Activated B cell treated with CpG ODN at 0.5 μM for 24 hours (primary cell): Measurements from ENCODE around the gene ACOT11. TPM values are rescaled to one million over a fixed set of nuclear protein-coding genes. Genes with fewer than 3 reads are reported as not detected.

ENCODE experiments used
- ATAC-seq: fragments of 200-7000 bp; cut with Tn5 transposase; one replicate; pipeline ENCODE4 v1.10.0; 2021; ENCODE audit warnings: low read depth, mild to moderate bottlenecking, moderate library complexity
- CTCF ChIA-PET: fragments of 350-600 bp; sonication (Branson Sonifier 250); formaldehyde crosslinking; loops from one replicate; lab custom pipeline; 2021; ENCODE audit warnings: antibody characterized with exemption; lab: Charles Lee
- POLR2A ChIA-PET: fragments of 350-600 bp; sonication (Branson Sonifier 250); formaldehyde crosslinking; loops from one replicate; lab custom pipeline; 2021; ENCODE audit warnings: antibody characterized with exemption; lab: Charles Lee
- DNase-seq: peaks from one replicate; pipeline ENCODE4 v3.0.0; 2022
- H3K27ac Mint-ChIP-seq: one replicate; pipeline ENCODE4 v1.8.0; 2020; ENCODE audit warnings: mixed read lengths
- H3K27me3 Mint-ChIP-seq: one replicate; pipeline ENCODE4 v1.8.0; 2021; ENCODE audit warnings: mixed read lengths
- H3K36me3 Mint-ChIP-seq: one replicate; pipeline ENCODE4 v1.8.0; 2021; ENCODE audit warnings: low read depth, mixed read lengths
- H3K4me1 Mint-ChIP-seq: one replicate; pipeline ENCODE4 v1.8.0; 2021; ENCODE audit warnings: mixed read lengths
- H3K4me3 Mint-ChIP-seq: one replicate; pipeline ENCODE4 v1.8.0; 2020; ENCODE audit warnings: mild to moderate bottlenecking, mixed read lengths
- H3K9me3 Mint-ChIP-seq: one replicate; pipeline ENCODE4 v1.8.0; 2020; ENCODE audit warnings: mixed read lengths
- CTCF ChIP-seq: fragments of 200-600 bp; IDR thresholded peaks from one replicate; pipeline ENCODE4 v1.8.0; 2022; ENCODE audit warnings: antibody characterized with exemption, mild to moderate bottlenecking
- intact Hi-C: fragments of 100-400 bp; cut with micrococcal nuclease; formaldehyde crosslinking; loops from one replicate; pipeline ENCODE4 v1.15.1; 2024
- total RNA-seq: library from RNA; stranded (reverse); gene quantifications from 2 replicates; pipeline ENCODE4 v1.2.3, GENCODE V29; 2022

The ACOT11 gene
- total RNA-seq, 1 donor from 2014 or later = 0.16 TPM

- ATAC-seq (no peak), DNase-seq (no peak)
- Mint-ChIP-seq H3K9me3 (no peaks in the 10 kb centered on the region), H3K27me3 (no peaks in the 10 kb centered on the region), H3K4me3 (no peak overlapping the region), H3K4me1 (no peaks in the 10 kb centered on the region), H3K27ac (no peak overlapping the region), H3K36me3 (no peaks in the 10 kb centered on the region)
- POLR2A ChIA-PET = no interaction called here
- no peak for TF ChIP-seq CTCF
- intact Hi-C loops = no loop called here
- CTCF ChIA-PET = no interaction called here
Observed at GRCh38 chr1:54591127-54591756, 43.2 kb downstream of the ACOT11 start.

GRCh38 chr1:54593571-54594160 is 45.6 kb downstream of the ACOT11 start:
- no peak for DNase-seq
- Mint-ChIP-seq H3K36me3 (no peaks in the 10 kb centered on the region), H3K9me3 (no peaks in the 10 kb centered on the region), H3K4me1 (no peaks in the 10 kb centered on the region), H3K27ac (no peak overlapping the region), H3K27me3 (no peaks in the 10 kb centered on the region), H3K4me3 (no peak overlapping the region)
- intact Hi-C loops = no loop called here
- TF ChIP-seq CTCF = no peak
- no peak for ATAC-seq
- ChIA-PET CTCF (no interaction called here), POLR2A (no interaction called here)

- Mint-ChIP-seq H3K4me3 (no peak overlapping the region), H3K9me3 (no peaks in the 10 kb centered on the region), H3K36me3 (no peaks in the 10 kb centered on the region), H3K27ac (no peak overlapping the region), H3K4me1 (no peaks in the 10 kb centered on the region), H3K27me3 (no peaks in the 10 kb centered on the region)
- ATAC-seq (no peak), DNase-seq (no peak)
- intact Hi-C loops = no loop called here
- POLR2A ChIA-PET = no interaction called here
- CTCF ChIA-PET = no interaction called here
- TF ChIP-seq CTCF = no peak
Observed at GRCh38 chr1:54594463-54594862, 46.4 kb downstream of the ACOT11 start.

GRCh38 chr1:54595956-54596498 is 48.0 kb downstream of the ACOT11 start:
- intact Hi-C loops = no loop called here
- H3K4me1 Mint-ChIP-seq = no peaks in the 10 kb centered on the region
- no peaks in the 10 kb centered on the region for H3K27me3 Mint-ChIP-seq
- POLR2A ChIA-PET = no interaction called here
- H3K36me3 Mint-ChIP-seq = no peaks in the 10 kb centered on the region
- no peak for DNase-seq
- CTCF ChIA-PET = no interaction called here
- TF ChIP-seq CTCF = no peak
- H3K4me3 Mint-ChIP-seq = no peak overlapping the region
- H3K27ac Mint-ChIP-seq = no peak overlapping the region
- no peak for ATAC-seq
- H3K9me3 Mint-ChIP-seq = no peaks in the 10 kb centered on the region

- Mint-ChIP-seq H3K9me3 (no peaks in the 10 kb centered on the region), H3K36me3 (no peaks in the 10 kb centered on the region), H3K27ac (no peak overlapping the region), H3K4me3 (no peak overlapping the region), H3K4me1 (no peaks in the 10 kb centered on the region), H3K27me3 (no peaks in the 10 kb centered on the region)
- ATAC-seq = no peak
- no peak for DNase-seq
- intact Hi-C loops = no loop called here
- ChIA-PET CTCF (no interaction called here), POLR2A (no interaction called here)
- no peak for TF ChIP-seq CTCF
Observed at GRCh38 chr1:54596756-54597155, 48.7 kb downstream of the ACOT11 start.
